HG02852 (cell line): ENCODE measurements around the gene LNPK.
"Not testable (repeated sequence)": the region's sequence is repeated elsewhere in the genome, so short reads cannot be mapped to it uniquely, and the experiment has no call there.

Experiments
- ATAC-seq: cut with Tn5 transposase; IDR thresholded peaks from one replicate; pipeline ENCODE4 v1.9.1; 2021; ENCODE audit warnings: mild to moderate bottlenecking, moderate library complexity; ENCODE audit not compliant: unreplicated experiment

LNPK gene

DNA sequence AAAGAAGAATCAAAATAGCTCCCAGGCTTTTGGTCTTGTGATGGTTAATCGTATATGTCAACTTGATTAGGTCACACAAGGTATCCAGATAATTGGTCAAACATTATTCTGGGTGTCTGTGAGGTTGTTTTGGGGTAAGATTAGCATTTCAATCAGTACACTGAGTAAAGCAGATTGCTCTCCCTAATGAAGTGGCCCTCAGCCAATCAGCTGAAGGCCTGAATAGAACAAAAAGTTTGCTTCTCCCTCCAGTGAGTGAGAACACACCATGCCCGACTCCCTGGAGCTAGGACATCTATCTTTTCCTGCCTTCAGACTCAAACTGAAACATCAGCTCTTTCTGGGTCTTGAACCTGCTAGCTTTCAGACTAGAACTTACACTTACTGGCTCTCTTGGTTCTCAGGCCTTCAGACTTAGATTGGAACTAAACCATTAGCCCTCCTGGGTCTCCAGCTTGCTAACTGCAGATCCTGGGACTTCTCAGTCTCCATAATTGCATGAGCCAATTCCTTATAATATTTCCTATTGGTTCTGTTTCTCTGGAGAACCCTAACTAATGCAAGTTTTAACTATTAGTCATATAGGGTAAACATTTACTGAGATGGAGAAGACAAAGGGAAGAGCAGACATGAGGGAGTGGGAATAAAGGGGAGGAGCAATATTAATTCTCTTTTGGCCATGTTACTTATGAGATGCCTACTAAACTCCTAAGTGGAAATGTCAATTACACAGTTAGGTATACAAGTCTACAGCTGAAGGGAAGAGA is 25.5 kb downstream of the LNPK start:
- no peak for ATAC-seq

DNA sequence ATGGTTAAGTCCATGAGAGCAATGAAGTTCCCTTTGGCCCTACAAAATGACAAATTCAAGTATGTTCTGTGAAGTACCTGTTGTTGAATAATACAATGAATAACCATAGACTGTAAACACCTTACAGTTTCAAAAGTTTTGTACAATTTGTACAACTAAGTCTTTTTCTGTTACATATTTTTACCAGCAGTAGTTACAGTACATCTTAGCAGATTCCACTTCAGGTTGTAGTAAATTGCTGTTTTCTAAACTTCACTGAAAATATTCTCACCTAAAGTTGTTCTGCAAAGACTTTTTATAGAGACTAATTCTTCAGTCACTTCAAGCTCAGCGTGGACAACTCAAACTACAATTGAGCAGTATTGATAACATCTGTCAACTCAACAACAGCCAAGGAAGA is 28.7 kb downstream of the LNPK start:
- ATAC-seq, result no peak

DNA sequence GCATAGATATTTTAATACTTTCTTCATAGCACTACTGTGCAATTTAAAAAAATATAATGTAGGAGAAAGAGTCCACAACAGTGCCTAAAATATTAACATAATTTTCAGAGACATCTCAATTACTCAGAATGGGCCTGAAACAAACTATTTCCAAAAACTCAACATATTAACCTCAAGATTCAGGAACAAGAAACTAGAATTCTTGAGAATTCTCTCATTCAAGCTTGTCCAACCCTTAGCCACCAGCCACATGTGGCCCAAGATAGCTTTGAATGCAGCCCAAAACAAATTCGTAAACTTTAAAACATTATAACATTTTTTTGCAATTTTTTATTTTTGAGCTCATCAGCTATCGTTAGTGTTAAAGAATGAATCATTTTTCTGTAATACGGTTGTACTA is 35.2 kb downstream of the LNPK start:
- ATAC-seq, result no peak

DNA sequence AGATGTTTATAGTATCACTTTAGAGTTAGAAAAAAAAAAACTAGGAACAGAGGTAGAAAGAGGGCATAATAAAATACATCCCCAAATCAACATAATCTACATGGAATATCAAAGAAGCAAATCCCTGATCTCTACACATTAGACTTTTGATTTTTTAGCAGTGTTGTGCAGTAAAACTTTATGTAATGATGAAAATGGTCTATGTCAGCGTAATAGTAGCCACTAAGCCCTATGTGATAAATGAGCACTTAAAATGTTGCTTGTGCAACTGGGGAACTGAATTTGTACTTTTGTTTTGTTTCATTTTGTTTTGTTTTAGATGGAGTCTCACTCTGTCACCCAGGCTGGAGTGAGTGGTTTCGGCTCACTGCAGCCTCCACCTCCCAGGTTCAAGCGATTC is 36.3 kb downstream of the LNPK start:
- ATAC-seq, result no peak

DNA sequence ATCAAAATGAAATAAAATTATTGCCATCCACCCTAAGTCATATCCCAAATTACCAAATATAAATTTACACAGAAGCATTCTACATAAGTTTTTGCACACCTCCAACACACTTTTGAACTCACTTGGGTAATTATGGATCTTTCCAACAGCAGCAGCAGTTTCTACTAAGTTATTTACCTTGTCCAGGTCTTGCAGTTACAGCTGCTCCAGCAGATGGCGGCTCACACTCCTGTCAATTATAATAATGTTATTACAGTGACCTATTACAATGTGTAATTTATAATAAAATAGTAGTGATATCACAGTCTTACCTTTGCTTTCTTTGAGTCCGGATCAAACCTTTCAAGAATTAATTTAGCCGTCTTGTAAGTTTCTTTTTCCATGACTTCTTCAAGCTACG is 37.9 kb downstream of the LNPK start:
- ATAC-seq, result no peak

DNA sequence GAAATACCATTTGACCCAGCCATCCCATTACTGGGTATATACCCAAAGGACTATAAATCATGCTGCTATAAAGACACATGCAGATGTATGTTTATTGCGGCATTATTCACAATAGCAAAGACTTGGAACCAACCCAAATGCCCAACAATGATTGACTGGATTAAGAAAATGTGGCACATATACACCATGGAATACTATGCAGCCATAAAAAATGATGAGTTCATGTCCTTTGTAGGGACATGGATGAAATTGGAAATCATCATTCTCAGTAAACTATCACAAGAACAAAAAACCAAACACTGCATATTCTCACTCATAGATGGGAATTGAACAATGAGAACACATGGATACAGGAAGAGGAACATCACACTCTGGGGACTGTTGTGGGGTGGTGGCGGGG is 38.9 kb downstream of the LNPK start:
- ATAC-seq, result not testable (repeated sequence)

DNA sequence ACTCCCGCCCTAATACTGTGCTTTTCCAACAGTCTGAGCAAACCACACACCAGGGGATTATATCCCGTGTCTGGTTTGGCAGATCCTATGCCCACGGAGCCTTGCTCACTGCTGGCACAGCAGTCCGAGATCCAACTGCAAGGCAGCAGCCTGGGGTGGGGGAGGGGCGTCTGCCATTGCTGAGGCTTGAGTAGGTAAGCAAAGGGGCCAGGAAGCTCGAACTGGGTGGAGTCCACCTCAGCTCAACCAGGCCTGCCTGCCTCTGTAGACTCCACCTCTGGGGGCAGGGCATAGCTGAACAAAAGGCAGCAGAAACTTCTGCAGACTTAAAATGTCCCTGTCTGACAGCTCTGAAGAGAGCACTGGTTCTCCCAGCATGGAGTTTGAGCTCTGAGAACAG is 44.2 kb downstream of the LNPK start:
- no peak for ATAC-seq

DNA sequence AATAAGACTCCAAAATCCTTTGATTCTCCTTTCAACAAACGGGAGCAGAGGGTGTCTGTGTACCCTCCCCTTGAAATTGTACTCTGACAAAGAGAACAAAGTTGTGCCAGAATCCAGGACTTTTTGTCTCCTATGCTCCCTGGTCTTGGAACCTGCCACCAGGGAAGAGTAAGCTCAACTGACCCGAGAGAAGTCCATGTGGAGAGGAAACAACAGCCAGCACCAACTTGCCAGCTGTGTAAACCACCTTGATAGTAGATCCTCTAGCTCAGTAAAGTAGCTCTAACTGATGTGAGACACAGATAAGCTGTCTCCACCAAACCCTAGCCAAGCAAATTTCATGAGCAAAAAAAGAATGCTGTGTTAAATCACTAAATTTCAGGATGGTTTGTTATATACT is 46.9 kb downstream of the LNPK start:
- no peak for ATAC-seq

DNA sequence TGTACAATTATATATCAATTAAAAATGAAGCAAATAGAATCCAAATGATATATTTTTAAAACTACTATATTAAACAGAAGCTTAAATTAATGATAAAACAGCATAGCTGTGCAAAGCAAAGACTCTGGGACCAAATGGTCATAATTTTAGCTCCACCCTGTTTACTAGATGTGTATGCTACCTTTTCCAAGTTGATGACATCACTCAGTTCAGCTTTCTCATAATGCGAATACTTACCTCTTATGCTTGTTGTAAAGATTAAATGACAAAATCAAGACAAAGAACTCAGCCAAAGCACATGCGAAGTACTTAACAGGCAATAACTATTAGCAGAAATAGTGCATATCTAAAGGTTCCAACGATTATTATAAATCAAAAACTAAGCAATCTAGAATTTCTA is 51.6 kb downstream of the LNPK start:
- ATAC-seq, result no peak

DNA sequence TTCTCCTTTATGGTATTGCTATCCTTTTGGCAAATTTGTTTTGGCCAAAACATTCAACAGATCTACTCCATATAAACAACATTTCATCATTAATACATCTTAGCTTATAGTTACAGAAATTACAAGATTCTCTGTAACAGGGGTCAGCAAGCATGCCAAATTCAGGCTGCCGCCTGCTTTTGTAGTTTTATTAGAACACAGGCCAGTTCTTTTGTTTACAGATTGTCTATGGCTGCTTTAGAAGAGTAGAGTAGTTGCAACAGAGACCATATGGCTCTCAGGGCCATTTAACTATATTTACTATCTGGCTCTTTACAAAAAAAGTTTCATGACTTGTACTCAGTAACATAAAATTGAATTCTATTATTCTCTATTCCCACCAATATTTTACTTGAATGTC is 53.9 kb downstream of the LNPK start:
- ATAC-seq, result no peak

DNA sequence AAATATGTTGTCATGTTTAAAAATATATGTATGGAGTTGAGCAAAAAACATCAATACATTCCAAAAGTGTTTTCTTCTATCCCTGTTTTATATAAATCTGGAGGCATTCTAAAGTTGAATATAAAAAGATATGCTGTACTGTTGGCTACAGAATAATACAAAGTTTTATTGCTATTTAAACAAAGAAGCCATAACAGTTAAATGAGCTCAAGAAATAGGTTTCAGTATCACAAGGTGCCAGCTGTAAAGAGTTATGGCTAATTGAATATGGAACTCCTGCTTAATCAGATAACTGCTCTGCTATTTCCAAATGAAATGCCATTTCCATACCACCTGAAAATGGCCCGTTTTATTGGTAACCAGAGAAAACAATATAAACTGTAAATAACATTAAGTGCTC is 55.0 kb downstream of the LNPK start:
- no peak for ATAC-seq

DNA sequence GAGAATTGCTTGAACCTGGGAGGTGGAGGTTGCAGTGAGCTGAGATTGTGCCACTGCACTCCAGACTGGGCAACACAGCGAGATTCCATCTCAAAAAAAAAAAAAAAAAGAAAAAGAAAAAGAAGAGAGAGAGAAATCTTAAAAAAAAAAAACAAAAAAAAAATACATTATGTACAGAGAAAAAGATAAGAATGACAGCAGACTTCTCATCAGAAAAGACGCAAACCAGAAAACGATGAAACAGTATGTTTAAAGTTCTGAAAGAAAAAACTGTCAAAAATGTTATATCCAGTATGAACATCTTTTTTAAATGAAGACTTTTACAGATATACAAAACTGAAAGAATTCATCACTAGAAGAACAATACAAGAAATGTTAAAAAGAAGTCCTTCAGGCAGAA is 60.4 kb downstream of the LNPK start:
- no peak for ATAC-seq

DNA sequence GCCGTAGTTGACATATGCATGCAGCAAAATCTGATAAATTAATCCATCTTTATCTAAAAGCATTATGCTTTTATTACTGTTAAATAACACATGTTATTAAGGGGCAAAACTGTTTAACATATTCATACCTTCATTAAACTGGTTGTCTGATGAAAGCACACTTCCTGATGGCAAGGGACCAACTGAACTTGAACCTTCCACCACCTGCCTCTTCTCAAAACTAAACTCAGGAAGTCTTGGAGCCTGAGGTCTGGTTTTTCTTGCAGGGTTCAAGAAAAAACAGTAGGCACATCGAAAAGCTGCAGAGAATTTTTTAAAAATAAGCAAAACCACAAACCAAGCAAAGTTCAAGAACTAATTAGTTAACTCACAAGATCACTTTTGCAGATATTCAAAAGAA is 64.9 kb downstream of the LNPK start:
- ATAC-seq, result no peak

DNA sequence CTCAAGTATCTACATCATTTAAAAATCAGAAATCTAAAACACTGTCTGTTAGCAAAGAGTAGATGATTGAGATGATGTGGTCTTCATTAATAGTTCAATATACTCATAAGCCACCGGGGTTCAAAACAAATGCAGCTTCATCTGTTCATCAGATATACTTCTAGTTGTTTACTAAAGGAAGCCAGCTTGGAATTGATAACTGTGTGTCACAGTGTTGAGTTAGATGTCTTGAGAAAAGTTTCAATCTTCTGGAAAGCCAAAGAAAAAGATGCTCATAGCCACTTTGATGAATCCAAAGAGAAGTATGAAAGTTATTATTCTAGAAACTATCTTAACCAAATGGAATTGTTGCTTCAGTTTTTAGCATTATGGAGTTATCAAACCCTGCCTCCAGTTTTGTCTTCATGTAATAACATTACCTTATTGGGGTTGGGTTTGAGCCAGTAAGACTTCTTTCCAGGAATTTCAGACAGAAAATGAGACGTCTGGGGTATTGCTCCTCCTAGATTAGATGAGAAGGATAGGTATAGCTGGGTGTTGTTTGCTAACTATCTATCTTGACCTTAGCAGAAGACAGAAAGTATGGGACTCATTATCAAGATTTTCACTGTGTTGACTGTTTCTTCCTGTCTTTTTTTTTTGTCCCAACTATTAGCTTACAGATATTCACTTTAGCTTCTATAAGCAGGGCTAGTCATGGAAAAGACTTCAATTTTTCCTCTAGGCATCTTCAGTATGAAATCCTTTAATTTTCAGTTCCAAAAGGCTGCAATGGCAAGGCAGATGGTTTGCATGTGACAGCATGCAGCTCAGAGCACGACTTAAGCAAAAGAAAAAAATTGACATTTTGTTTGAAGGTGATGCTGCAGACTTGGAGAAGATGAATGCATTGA is 66.5 kb downstream of the LNPK start:
- no peak for ATAC-seq

DNA sequence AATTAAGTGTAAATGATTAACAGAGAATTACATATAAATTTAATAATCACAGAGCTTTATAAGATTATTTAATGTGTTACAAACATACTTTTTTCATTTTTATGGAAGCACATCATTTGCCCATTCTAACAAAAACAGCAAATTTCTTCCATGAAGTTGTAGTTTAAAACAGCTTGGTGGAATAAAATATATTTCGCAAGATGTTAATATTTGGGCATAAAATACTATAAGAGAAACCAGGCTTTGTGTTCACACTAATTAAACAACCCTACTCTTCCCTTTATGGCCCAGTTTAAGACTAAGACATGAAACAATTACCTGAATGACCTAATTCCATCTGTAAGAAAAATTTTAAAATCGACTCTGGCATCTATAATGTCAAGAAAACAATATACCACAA is 69.4 kb downstream of the LNPK start:
- no peak for ATAC-seq

DNA sequence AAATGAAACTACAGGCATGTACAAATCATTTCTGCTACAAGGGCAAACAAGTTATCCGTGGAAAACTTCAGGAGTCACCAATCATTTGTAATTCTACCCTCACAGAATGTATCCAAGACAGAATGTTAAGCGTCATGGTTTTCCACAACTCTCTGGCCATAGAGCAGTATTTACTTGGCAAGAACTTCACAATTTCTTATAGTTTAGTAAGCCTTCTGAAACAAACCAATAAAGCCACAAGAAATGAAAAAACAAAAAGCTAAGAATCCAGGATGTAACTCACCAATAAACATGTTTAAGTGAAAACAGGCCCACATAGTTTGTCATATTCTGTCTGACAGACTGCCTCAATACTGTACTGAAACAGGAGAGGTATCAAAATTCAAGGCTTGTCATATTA is 70.3 kb downstream of the LNPK start:
- ATAC-seq, result no peak

DNA sequence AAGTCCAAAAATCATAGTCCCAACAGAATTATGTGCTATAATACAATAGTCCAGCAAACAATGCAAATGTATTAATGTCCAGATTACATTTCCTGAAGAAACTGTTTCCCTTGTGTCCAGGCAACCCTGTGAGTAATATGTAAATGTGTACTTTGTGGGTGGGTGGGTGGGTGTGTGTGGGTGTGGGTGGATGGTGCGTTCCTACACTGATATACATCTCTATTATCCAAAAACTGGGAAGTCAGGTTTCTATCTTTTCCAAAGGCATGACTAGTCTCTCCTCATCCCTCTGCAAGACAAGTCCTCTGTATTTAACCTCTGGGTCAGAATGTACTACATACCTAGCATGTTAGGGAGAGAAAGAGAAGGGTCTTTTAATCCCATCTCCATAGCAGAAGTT is 71.6 kb downstream of the LNPK start:
- ATAC-seq, result no peak

DNA sequence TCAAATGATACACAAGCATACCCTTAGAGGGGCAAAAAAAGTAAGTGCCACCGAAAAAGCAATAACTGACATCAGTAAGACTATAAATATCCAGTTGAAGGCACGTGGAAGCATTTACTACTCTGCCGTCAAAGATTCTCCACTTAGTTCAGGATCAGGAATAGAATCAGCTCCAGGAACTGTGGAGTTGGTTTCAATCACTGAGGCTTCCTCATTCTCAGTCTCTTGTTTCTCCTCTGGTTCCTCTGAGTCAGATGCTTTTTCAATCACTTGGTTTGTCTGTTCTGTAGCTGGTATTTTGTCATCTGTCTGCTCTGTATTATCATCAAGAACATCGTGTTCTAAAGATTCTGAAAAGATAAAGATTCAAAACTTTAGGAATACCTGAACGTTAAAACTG is 72.2 kb downstream of the LNPK start:
- no peak for ATAC-seq

DNA sequence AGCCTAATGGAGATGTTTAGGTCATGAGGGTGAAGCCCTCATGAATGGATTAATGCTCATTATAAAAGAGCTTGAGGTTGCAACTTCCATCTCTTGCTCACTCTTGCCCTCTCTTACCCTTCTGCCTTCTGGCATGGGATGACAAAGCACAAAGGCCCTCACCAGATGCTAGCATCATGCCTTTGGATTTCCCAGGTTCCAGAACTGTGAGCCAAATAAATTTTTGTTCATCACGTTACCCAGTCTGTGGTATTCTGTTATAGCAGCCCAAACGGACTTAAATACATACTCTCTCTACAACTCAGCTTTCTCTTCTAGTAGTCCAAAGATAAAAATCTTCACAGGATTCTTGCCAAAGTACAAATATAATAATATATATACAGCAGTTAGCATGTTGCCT is 75.8 kb downstream of the LNPK start:
- ATAC-seq, result no peak

DNA sequence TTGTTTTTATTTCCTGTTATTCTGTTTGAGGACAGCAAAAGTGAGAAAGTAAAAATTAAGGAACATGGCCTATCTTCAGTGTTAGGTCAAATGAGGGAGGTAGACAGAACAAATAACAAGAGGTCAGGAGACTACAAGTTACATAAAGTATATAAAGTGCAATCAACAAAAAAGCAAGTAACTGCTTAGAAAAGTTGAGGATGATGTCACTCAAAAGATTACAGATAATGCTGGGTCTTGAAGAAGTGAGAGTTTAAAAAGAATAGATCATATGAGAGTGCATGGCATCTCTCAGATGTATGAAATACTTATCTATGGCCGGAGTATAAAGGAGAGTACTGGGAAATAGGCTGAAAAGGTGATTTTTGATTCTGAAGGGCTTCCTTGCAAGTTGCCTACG is 79.9 kb downstream of the LNPK start:
- ATAC-seq, result no peak

DNA sequence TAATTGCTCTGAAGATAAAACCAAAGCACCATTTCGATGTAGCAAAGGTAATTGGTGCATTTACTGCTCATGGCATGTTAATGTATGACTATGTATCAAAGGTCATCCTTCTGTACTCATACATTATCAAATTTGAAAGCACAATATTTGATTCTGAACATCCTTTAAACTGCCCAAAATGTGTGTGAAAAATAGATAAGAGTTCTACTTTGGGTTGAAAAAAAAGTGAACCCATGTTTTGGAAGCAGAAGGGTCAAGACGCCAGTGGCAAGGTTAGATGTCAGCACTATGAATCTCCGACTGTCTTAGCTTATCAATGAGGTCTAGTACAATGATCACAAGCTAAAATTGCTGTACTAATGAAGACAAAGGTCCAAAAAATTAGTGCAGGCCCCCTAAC is 83.1 kb downstream of the LNPK start:
- ATAC-seq, result no peak

DNA sequence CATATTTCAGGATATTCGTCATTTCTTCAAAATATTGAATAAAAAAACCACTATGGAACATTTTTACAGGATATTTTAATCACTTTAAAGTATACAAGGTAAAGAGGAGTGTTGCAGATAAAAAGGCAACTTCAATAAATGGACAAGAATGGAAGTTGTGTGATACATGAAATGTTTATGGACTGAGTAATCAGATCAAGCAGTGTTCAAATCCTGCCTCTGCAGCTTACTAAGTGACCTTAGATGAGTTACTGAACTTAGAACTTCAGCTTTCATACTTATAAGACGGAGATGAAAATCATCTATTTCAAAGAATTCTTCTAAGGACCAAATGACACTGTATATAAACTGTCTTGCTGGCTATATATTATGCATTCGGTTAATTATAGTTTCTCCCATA is 87.2 kb downstream of the LNPK start:
- no peak for ATAC-seq
